HG03159 (cell line): ENCODE data around the gene ATP8A2.

Experiments
- ATAC-seq: cut with Tn5 transposase; IDR thresholded peaks from one replicate; pipeline ENCODE4 v1.9.1; 2021; ENCODE audit warnings: mild to moderate bottlenecking, moderate library complexity; ENCODE audit not compliant: unreplicated experiment

The ATP8A2 gene

DNA sequence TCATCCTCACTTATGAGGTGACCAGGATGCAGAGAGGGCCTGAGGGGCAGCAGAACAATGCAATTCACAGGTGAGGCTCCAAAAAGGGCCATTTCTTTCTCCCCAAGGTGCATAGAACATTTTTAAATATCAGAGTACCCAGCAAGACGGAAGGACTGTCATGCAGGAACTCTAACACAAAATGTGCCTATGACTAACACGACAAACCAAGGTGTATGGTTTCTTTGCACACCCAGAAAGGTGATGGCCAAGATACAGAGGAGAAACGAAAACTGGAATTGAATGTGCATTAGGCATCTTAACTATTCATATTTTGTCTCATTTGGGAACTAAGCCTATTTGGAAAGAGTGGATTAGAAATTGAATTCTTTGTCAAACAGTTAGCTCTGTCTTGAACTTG is 650.2 kb downstream of the ATP8A2 start:
- ATAC-seq, result no peak

DNA sequence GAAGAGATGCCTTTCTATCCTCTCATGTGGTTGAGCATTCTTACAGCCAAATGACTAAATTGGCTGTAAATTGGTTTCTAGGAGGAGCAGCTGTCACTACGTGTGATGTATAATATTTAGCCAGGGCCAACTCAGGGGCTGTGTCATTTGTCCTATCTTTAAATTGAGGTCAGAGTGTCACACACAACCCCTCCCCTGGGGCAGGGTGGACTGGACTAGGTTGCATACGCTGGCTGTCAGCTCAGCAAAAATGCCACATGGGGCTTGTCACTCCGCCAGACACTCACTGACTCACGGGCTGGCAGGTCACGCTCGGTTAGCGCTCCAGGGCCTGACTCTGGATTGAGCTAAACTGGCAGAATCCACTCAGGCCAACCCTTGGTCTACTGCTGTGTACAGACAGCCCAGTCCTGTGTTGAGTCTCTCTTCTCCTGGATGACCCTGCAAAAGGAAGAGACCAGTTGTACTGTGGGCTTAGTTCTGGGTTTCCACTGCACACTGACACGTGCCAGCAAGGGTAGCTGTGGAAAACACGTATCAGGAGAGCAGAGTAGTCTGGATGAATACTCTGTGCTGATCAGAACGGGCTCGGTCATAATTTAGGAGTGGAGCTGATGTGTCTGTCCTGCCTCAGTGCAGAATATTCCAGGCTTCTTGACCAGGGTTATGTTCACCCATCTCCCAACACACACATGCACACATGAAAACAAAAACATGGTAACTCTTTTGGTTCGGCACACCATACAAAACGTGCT is 650.9 kb downstream of the ATP8A2 start:
- ATAC-seq, result no peak

DNA sequence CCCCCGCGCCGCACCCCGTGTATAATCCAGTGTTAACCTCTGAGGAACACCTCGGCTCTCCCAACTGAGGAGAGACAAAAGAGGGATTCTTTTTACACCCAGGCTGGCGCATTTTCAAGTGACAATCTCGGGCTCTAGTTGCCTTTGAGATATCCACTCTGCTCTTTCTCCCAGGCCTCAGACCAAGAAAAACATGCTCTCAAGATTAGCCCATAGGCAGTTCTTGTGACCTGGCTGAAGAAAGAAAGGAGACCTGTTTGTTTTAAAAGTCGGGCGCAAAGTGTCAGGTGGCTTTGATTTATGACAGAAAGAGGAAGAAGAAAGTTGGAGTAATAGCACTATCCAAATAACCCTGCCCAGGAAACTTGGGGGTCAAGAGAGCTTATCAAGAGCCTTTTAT is 652.8 kb downstream of the ATP8A2 start:
- no peak for ATAC-seq

DNA sequence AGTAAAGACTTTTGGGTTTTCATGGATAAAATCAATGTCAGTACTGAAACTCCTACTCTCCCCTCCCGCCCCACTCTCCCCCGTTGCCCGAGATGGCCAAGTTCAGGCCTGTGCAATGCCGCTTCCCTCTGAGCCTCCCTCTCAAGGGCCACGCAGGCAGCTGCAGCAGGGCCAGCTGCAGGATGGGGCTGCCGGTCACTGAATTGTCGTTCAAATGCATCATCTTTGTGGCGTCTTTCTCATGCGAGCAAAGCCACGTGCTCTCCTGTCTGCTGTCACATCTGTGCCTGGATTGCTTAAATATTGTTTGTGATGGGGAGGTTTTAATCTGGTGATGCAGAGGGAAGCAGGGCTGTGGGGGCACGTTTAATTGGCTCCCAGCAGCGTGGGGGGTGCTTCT is 653.4 kb downstream of the ATP8A2 start:
- ATAC-seq, result no peak

DNA sequence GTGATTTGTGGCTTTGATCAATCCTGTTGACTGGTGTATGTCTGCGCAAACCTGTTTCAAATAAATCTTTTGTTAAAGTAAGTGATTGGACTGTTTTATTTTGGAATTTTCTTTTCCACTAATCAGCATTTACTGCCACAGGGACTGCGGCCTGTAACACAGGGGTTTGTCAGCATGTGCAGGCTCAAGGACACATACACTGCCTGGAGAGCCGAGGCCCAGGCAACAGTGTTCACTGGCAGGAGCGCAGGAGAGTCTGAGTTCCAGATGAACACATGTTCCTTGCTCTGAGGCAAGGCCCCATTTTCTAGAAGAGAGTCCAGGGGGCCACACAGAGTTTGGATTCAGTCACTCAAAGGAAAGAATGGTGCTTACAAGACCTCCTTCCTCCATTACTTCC is 654.0 kb downstream of the ATP8A2 start:
- ATAC-seq, result no peak

DNA sequence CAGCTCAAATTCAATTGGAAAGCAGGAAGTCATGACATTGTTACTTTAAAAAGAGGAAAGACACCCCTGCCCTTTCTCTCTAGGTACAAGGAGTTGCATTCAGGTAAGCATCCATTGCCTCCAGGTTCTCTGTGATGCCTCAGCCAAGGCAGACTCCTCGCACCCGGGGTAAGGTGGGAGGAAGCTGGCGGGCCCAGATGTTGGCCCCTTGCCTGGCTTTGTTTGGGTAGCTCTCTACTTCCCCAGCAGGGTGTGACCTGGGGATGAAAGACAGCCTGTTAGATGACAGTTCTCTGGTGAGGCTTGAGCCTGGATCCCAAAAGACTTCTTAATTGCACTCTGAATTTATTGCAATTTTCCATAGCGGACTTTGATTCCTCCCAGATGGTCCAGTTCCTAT is 654.4 kb downstream of the ATP8A2 start:
- ATAC-seq, result no peak

DNA sequence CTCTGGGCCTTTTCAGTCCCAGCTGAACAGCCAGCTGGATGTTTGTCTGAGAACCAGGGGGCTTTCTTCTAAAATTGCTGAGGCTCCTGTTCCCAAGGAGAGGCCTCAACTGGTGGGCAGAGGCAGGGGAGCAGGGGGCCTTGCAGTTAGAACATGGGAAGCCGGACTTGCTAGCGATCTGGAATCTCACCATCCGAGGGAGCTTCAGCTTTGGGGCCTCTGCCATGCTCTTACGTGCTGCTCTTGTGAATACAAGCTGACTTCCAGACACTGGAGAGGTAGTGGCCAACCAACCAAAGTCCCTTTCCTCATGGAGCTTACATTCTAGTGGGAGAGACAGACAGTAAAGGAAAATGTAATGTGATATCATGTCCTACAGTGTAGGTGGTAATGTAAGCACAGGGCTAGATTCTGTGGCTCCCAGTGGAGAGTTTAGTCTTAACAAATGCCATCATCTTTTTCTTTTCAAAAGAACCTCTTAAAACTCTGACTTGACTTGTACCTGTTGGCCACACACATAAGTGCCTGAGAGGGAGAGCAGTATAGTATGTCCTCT is 657.9 kb downstream of the ATP8A2 start:
- no peak for ATAC-seq

DNA sequence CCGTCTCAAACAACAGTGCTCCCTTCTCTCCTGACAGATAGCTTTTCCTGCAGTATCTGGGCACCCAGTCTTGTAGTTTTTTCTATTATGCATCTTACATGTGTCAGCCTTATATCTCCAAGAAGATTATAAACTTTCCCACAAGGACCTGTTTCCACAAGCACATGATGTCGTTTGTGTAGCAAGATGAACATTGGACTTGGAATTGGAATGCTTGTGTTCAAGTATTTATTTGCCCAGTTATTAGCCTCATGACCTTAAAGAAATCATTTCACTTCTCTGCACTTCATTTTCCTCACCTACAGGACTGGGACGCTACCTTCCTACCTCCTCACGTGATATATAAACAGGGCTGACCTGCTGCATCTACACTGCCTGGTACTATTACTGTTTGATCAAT is 658.6 kb downstream of the ATP8A2 start:
- no peak for ATAC-seq

DNA sequence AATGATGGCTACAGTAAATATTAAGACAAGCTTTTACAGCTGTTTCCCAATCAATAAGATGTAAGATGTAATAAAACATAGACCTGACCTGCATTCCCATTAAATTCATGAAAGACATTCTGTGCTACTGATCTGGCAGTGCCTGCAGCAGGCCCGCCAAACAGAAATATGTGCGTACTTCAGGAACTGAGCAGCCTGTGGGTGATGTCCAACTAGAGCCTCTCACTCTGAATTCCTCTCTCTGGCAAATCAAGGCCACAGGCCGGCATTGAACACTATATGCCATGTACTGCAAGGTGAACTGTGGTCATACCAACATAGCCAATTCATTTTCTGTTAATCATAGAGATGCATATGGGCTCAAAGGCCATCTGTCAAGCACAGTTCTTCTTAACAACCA is 662.2 kb downstream of the ATP8A2 start:
- no peak for ATAC-seq

DNA sequence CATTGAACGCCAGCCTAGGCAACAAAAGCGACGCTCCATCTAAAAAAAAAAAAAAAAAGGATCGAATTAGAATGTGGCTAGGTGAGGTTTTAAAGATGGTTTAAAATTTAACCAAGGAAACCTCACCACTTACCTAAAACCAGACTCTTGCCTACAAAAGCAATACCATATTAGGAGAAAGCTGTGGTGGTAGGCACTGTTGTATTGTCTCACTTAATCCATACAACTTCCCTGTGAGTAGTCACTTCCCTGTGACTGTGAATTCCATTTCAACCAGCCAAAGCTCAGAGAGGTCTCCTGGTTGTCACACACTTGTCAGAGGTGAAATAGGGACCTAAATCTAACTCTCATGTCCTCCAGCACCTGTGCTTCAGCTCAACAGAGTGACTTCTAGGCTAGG is 664.6 kb downstream of the ATP8A2 start:
- ATAC-seq, result no peak

DNA sequence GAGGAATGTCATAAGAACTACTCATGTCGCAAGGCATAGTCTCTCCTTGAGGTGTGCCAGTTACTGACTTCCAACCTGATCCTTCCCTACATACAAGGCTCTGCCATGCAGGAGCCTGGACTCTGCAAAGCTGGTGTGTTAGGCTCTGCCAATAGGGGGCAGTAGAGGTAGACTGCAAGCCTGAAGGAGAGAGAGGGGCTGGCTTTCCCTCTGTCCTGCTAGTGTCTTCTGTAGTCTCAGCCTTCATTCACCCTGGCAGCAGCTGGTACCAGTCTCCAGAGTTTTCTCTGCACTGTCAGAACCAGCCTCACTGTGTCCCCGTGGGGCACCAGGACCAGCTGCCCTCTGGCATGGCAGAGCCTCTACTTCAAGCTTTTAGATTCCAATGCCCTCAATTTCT is 665.5 kb downstream of the ATP8A2 start:
- no peak for ATAC-seq

DNA sequence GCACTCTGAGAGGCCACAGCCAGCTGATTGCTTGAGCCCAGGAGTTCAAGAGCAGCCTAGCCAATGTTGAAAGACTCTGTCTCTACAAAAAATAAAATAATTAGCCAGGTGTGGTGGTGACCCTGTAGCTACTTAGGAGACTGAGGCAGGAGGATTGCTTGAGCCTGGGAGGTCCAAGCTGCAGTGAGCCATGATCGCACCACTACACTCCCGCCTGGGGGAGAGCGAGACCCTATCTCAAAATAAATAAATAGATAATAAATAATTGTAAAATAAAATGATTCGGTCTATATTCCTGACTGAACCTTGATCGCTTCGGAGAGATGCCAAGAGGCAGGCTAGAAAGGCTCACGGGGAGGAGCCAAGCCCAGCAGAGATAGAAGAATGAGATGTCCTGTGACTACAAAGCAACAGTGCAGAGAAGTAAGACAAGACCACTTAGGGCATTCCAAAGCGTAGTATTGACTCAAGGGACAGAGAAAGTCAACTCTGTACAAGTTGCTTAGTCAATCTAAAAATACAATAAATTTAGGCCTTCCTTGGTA is 667.2 kb downstream of the ATP8A2 start:
- ATAC-seq, result no peak

DNA sequence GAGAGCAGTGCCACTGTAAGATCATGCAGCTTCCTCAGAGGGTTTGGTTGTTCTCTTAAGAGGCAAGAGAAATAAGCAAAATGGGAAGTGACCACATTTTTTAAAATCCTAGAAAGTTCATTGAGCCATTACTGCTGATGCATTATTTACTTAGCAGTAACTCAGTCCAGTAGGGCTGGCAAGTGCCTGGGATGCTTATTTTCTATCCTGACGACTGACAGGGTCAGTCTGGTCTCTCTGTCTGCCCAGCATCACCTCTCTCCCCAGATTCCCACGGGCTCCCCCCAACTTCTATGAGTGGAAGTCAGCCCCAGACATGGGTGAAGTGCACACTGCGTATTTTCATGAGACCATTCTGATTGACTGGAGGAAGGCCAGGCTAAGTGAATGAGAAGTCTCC is 669.7 kb downstream of the ATP8A2 start:
- ATAC-seq, result no peak

DNA sequence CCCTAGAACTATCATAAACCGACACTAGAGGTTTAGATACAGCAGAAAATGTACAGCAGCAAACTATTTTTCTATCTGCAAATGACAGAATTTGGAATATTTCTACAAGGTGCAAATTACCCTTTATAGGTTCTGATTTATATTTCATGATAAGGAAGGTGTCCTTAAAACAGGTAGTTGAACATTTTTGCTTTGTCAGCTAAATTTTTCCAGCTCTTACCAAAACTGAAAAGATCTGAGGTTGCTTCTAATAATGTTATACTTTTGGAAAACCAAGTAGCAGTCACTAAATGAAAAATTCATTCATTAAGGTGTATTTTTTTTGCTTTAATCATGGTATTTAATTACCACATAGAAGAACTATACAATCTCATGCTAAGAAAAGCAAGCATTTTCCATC is 671.0 kb downstream of the ATP8A2 start:
- ATAC-seq, result no peak

DNA sequence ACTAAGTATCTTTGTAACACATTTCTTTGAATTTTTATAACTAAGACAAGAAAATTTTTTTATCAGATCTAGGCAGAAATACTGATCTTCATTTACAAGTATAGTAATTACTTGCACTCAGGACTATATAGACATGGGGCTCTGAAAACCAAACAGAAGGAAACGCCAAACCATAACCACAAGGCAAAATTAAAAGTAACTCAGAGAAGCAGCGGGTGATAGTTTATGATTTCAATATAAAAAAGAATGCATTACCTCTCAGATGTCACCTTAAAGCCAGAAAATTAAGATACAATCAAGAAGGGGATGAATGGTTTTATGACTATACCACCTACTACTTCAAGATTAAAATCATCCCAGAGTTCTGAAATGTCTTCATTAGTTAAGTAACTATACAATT is 673.4 kb downstream of the ATP8A2 start:
- no peak for ATAC-seq

DNA sequence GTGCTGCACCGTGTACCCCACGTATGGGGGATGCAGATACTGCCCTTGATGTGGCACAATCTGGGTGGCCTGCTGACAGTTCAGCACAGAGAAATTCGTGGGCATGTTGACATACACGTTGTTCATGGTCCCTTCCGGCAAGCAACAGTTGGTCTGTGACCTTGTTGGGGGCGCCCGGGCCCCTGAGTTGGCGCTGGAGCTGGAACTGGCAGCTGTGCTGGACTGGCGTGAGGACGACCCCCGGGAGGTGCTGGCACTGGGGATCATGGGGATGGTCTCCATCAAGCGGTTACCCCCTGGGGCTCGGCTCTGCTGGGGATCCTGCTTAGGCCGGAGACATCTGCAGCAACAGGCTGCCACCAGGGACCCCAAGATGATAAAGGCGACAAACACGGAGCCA is 674.9 kb downstream of the ATP8A2 start:
- ATAC-seq, result no peak

DNA sequence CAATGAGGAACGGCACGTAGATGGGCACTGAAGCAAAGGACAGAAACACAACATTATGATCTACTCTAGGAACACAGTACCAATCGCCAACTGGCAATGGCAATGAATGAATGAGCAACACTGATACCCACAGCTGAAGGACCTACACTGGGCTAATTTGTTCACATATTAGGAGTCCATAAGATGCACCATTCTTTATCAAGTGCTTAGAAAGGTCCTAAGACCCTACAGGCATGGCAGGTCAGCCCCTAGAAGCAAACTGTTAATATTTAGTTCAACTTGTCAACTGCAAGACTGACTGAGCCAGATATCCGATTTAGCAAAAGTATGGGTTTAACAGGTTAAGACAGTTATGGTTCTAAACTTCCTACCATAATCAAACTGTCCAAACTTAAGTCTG is 675.3 kb downstream of the ATP8A2 start:
- ATAC-seq, result no peak

DNA sequence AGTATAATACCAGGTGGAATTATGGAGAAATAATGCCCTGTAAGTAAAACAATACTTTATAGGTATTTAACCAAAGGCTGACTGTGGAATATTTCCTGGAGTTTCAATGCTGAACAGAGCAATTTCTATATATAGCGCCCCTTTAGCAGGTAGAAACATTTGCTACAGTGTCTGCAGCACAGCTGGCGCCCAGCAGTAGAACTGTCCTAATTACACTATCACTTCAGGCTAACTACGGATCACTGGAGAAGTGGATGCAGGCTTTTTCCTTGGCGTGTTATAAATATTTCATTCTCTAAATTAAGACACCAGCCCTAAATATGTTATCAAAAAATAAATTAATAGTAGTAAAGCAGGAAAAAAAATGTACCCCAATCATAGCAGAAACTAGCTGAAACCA is 677.0 kb downstream of the ATP8A2 start:
- no peak for ATAC-seq

DNA sequence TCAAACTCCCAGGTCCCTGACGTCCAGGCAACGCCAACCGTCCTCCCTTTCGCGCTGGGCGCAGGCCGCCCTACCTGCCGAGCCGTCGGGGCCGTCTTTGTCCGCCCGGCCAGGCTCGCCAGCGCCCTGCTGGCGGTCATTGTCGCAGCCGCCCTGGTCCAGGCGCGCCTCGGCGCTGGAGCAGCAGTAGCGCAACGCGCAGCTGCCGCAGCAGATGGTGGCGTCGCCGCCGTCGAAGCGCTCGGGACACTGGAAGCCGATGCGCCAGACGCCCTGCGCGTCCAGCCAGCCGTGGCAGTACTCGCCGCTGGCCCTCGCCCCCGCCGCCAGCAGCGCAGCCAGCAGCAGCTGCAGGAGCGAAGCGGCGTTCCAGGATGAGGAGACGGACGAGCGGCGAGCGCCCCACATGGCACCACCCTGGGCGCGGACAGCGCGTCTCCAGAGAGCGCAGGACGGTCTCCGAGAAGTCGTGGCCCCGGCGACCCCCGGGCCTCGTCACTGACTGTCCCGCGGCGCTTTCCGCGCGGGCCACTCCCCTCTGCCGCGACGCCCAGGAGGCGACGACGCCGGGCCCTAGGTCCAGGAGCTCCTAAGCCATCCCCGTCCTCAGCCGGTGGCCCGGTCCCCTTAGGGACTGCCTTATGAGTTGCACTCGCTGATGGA is 678.9 kb downstream of the ATP8A2 start:
- ATAC-seq, result no peak

DNA sequence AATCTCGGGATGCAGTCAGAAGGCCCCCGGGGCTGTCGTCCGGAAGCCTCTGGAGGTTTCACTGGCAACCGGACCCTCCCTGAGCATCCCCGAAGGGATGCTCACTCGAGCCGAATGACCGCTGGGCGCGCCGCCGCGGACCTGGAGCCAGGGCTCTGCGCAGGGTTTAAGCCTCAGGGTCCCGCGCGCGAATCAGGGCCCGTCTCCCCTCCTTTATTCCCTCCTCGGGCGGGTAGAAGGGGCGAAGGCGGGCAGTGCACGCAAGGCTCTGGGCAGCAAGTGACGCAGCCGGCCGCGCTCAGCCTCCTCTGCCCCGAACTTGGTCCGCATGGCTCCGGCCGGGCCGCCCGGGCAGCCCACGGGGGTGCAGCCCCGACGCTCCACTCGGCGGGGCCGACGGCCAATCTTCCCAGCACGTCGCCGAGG is 679.5 kb downstream of the ATP8A2 start:
- no peak for ATAC-seq

DNA sequence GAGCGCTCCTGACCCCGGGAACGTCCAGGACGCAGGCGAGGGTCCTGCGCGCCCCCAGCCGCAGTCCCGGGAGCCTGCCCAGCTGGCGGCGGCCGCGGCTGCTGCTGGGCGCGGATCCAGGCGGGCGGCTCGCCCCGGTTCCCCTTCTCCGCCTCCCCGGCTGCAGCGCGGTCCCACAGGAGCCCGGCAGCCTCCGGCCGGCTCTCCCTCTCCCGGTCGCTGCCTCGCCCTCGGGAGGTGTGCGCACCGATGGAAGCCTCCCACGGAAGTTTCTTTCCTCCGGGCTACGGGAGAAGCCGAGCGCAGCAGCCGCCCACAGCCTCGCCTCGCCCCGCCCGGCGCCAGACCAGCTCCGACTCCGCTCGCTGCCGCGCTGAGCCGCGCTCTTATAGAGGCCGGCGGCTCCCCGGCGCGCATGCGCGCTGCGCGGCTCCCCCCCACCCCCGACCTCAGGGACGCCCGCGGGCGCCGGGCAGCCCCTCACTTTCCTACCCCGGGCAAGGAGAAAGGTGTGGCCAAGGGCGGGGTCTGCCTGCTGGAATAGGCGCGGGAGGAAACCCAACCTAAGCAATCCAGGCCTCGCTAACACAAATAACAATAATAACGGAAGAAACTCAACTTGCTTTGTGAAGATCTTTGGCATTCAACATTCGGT is 680.0 kb downstream of the ATP8A2 start, which contains the start of gene SHISA2:
SHISA2 (minus strand) TSS at position 360 of the 655 bp plus-strand sequence. CDS start 1,041 bp downstream, outside the sequence.
- ATAC-seq, result no peak
